ENCODE results near the gene FRYL.
"Not testable (repeated sequence)": the region's sequence is repeated elsewhere in the genome, so short reads cannot be mapped to it uniquely, and the experiment has no call there.

Gene FRYL

GRCh38 chr4:48704091-48704802 lies 75.8 kb downstream of the FRYL start:
- in situ Hi-C loops (cut with HindIII; ENCODE audit: low sequenced_read_pairs) = no loop called here
- no peak for DNase-seq (ENCODE audit: low read depth)
- TF ChIP-seq CTCF (IDR thresholded peaks at IDR 0.05; ENCODE audit: low read depth, low read length, missing control alignments) = no peak
- H3K4me3 ChIP-seq (ENCODE audit: low read depth, low read length) = no peak overlapping the region

- peak; percentile 18 for DNase-seq (ENCODE audit: low read depth)
- TF ChIP-seq CTCF (IDR thresholded peaks at IDR 0.05; ENCODE audit: low read depth, low read length, missing control alignments) = no peak
- in situ Hi-C loops (cut with HindIII; ENCODE audit: low sequenced_read_pairs) = no loop called here
- H3K4me3 ChIP-seq (ENCODE audit: low read depth, low read length) = peak overlapping the region; percentile 6
Observed at GRCh38 chr4:48699475-48699874, 80.6 kb downstream of the FRYL start.

GRCh38 chr4:48698029-48698971 lies 81.8 kb downstream of the FRYL start:
- in situ Hi-C loops (cut with HindIII; ENCODE audit: low sequenced_read_pairs) = no loop called here

GRCh38 chr4:48697516-48697915 lies 82.6 kb downstream of the FRYL start:
- H3K4me3 ChIP-seq (ENCODE audit: low read depth, low read length); in situ Hi-C loops (cut with HindIII; ENCODE audit: low sequenced_read_pairs); DNase-seq (ENCODE audit: low read depth): not testable (repeated sequence)

More at GRCh38 chr4:48698029-48698971, 81.8 kb downstream of the FRYL start:
- H3K4me3 ChIP-seq (ENCODE audit: low read depth, low read length) = no peak overlapping the region
- peak; percentile 81 for DNase-seq (ENCODE audit: low read depth)
- TF ChIP-seq CTCF (IDR thresholded peaks at IDR 0.05; ENCODE audit: low read depth, low read length, missing control alignments) = no peak

- no peak for DNase-seq (ENCODE audit: low read depth)
- no peak overlapping the region for H3K4me3 ChIP-seq (ENCODE audit: low read depth, low read length)
- in situ Hi-C loops (cut with HindIII; ENCODE audit: low sequenced_read_pairs) = no loop called here
- TF ChIP-seq CTCF (IDR thresholded peaks at IDR 0.05; ENCODE audit: low read depth, low read length, missing control alignments) = no peak
Observed at GRCh38 chr4:48694824-48695223, 85.3 kb downstream of the FRYL start.

- H3K4me3 ChIP-seq (ENCODE audit: low read depth, low read length) = no peak overlapping the region
- in situ Hi-C loops (cut with HindIII; ENCODE audit: low sequenced_read_pairs) = no loop called here
- TF ChIP-seq CTCF (IDR thresholded peaks at IDR 0.05; ENCODE audit: low read depth, low read length, missing control alignments) = no peak
- DNase-seq (ENCODE audit: low read depth) = no peak
Observed at GRCh38 chr4:48693856-48694574, 86.1 kb downstream of the FRYL start.

All from astrocyte of the cerebellum (primary cell).